GM18861 (cell line): ENCODE data around the gene OR7G2.

Experiments
- ATAC-seq: cut with Tn5 transposase; IDR thresholded peaks from one replicate; pipeline ENCODE4 v1.9.1; 2021; ENCODE audit not compliant: unreplicated experiment

The OR7G2 gene

GRCh38 chr19:9107375-9107774 is at the start of gene OR7G2:
TSS of gene OR7G2 (minus strand) at chr19:9107475. CDS start at chr19:9103243, 4,232 bp downstream.
- ATAC-seq, result no peak

DNA sequence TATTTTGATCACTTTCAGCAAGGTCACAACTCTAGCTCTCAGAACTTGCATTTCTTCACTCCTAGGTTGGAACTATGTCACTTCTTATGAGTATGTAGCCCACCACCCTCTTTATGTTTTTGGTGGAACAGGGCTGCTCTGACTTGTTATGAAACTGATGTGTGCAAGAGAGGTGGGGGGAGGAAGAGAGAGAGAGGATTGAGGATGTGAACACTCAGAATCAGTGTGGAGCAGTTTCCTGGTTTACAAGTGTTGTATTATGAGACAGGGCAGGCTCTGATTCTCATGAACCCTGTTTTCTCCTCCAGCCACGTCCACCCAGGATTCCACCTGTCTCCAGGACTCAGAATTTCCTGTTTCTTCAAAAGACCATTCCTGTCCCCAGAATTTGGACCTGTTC is 49.0 kb upstream of the OR7G2 start:
- ATAC-seq, result no peak

GRCh38 chr19:9155591-9155990 is 48.3 kb upstream of the OR7G2 start:
- no peak for ATAC-seq

GRCh38 chr19:9151367-9151766 is 44.1 kb upstream of the OR7G2 start:
- ATAC-seq, result no peak

DNA sequence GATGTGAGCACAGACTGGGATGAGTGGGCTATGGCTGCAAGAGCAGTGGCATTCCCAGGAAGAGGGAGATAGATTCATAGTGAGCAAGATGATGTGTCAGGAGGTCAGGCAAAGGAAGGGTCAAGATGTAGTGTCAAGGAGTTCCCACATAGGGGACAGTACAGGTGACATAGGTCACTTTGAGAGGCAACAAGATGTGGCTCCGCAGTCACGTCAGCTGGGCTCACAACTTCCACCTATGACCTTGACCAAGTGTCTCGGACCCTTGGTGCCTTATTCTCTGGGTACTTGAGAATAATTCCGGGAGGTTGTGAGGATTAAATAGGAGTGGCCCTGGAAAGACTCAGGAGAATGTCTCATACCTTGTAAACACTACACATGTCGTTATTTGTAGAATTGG is 43.4 kb upstream of the OR7G2 start:
- ATAC-seq, result no peak

DNA sequence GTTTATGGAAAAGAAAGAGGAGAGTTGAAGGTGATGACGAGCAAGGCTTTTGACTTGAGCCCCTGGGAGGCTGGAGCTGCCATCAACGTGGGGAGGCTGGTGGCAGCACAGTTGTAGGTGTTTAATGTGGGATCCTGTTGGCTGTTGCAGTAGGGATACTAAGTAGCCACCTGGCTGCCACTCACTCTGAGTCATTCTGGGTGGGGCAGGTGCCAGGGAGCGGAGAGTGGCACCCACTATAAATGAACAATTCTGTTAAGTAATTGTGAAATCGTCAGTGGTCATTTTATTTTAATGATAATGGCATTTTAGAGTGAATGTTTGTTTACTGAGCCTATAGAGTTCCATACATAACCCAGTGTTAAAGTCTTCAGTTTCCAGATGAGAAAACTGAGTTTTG is 42.7 kb upstream of the OR7G2 start:
- ATAC-seq, result no peak

GRCh38 chr19:9148697-9149096 is 41.4 kb upstream of the OR7G2 start:
- ATAC-seq, result no peak

- no peak for ATAC-seq
Measured at GRCh38 chr19:9146882-9147281, 39.6 kb upstream of the OR7G2 start.

- ATAC-seq, result no peak
Measured at GRCh38 chr19:9144920-9145319, 37.6 kb upstream of the OR7G2 start.

- ATAC-seq, result peak; percentile 88
Measured at GRCh38 chr19:9140159-9140874, 33.0 kb upstream of the OR7G2 start, which contains the start of gene ZNF317. TSS of gene ZNF317 (plus strand) at chr19:9140397. CDS start at chr19:9156017, 15,620 bp downstream.

GRCh38 chr19:9139609-9140158 is 32.4 kb upstream of the OR7G2 start:
- no peak for ATAC-seq

DNA sequence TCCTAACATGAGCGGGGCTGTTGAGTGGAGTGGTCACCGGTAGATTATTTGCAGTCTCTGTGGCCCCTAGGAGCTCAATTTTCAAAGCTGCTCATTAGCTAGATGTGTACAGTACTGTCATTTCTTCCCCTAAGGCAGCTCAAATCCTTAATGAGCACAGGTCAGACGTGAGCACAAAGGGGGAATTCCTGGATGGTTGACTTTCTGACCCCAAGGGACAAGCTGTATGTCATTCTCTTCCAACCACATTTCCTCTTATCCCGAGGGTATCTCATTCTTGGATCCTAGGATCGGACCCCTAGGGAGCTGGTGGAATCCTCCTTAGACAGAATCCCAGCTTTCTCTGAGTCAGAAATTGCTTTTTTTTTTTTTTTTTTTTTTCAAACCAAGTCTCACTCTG is 25.1 kb upstream of the OR7G2 start:
- ATAC-seq, result no peak

DNA sequence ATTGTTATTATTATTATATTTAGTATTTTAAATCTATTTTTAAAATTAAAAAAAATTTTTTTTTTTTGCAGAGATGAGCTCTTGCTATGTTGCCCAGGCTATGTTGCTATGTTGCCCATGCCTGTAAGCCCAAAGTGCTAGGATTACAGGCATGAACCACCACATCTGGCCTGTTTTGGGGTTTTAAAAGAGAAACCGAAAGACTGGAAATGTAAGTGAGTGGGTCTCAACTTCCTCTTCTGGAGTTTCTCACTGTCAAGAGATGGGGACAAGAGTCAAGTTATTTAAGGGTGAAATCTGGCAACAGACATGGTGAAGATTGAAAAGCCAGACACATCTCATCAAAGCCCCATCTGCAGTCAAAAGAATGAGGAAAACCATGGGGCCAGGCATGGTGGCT is 23.7 kb upstream of the OR7G2 start:
- no peak for ATAC-seq

DNA sequence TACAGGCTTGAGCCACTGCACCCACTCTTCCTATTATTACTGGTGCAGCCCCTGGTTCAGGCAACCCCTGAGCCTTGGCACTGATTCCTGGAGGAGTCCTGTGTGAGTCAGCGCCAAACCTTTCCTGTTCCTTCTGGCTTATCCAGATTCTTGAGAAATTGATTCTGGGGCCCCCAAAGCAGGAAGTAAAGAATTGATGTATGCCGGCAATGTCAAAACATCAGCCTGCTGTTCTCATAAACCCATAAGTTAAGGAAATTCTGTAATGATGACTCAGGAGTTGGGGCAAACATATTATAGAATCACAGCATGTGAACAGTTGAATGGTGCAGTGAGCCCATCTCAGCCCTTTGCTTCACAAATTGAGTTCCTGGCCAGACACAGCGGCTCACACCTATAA is 20.9 kb upstream of the OR7G2 start:
- no peak for ATAC-seq

DNA sequence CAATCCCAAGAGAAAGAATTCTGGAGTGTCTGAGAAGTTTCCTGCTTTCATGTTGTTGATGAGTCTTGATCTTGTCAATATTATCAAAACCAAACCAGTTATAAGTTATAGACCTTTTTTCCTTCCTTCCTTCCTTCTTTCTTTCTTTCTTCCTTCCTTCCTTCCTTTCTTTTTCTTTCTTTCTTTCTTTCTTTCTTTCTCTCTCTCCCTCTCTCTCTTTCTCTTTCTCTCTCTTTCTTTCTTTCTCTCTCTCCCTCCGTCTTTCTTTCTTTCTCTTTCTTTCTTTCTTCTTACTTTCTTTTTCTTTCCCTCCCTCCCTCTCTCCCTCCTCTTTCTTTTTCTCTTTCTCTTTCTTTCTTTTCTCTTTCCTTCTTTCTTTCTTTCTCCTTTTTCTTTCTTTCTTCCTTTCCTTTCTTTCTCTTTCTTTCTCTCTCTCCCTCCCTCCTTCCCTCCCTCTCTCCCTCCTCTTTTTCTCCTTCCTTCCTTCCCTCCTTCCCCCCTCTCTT is 19.7 kb upstream of the OR7G2 start, which contains the start of gene OR7G3:
OR7G3 (minus strand) TSS at position 51 of the 506 bp plus-strand sequence; CDS start at position 51, 0 bp downstream.
- ATAC-seq, result no peak

GRCh38 chr19:9116547-9116946 is 9.3 kb upstream of the OR7G2 start:
- no peak for ATAC-seq

- no peak for ATAC-seq
Measured at GRCh38 chr19:9115307-9115813, 8.1 kb upstream of the OR7G2 start, which contains the start of gene OR7G1. TSS of gene OR7G1 (minus strand) at chr19:9115763. CDS start at chr19:9115763, 0 bp downstream.

DNA sequence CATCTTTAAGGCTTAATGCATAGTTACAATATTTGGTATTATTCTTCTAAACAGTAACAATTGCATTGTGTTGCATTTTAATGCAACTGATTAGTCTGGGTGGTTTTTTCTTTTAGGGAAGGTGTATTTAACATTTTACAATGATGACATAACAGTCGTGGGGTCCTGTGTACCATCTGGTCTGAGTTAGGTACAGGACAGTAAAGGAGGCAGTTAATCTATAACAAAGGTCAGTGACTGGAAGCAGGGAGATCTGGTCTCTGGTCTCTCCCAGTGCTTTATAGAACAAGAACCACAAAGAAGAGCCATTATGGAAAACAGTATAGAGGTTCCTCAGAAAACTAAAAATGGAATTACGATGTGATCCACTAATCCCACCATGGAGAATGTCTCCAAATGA is 2.7 kb upstream of the OR7G2 start:
- ATAC-seq, result no peak

DNA sequence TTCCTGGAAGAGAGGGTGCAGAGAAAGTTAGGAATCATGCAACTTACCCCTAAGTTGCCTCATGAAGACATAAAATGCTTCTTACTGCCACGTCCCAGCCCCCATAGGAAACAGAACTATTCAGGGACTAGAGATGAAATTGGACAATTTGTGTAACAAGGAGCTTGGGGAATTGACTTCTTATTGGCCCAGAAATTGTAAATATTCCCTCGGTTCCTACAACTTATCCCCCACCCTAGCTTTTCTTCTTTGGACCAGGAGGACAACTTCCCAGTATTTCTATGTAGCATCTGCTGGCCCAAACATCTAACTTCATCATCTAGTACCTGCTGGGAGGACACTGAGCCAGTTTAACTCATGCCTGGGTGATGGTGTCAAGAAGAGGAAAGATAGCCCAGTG is 20.5 kb downstream of the OR7G2 start, which contains the start of gene OR1M1:
OR1M1 (plus strand) TSS at position 301 of the 400 bp plus-strand sequence. CDS start 6,184 bp downstream, outside the sequence.
- no peak for ATAC-seq

GRCh38 chr19:9078651-9079050 is 28.6 kb downstream of the OR7G2 start:
- no peak for ATAC-seq

- ATAC-seq, result no peak
Measured at GRCh38 chr19:9076901-9077300, 30.4 kb downstream of the OR7G2 start.
